Left ventricle myocardium inferior (tissue), 1 donor: ENCODE results near the gene TPD52L2. TPM values are rescaled to one million over a fixed set of nuclear protein-coding genes. Genes with fewer than 3 reads are reported as not detected.
"Not testable (repeated sequence)": the region's sequence is repeated elsewhere in the genome, so short reads cannot be mapped to it uniquely, and the experiment has no call there.

Experiments
- DNase-seq: peaks from one replicate; pipeline ENCODE4 v3.0.0-alpha.2; 2020
- H3K27ac ChIP-seq: fragments of 200-600 bp; replicated peaks from 2 replicates; pipeline ENCODE4 v1.8.0; 2021
- H3K27me3 ChIP-seq: fragments of 200-600 bp; 2 replicates; pipeline ENCODE4 v1.8.0; 2021; ENCODE audit warnings: low read depth
- H3K36me3 ChIP-seq: fragments of 200-600 bp; 2 replicates; pipeline ENCODE4 v1.8.0; 2021
- H3K4me1 ChIP-seq: fragments of 200-600 bp; 2 replicates; pipeline ENCODE4 v1.8.0; 2021
- H3K4me3 ChIP-seq: fragments of 200-600 bp; 2 replicates; pipeline ENCODE4 v1.8.0; 2021; ENCODE audit warnings: mild to moderate bottlenecking, moderate library complexity
- H3K9me3 ChIP-seq: fragments of 200-600 bp; replicated peaks from 2 replicates; pipeline ENCODE4 v1.8.0; 2021
- intact Hi-C: fragments of 100-400 bp; cut with micrococcal nuclease; formaldehyde crosslinking; loops from one replicate; pipeline ENCODE4 v1.11.0; 2022
- total RNA-seq: library from RNA; stranded (reverse); fragmentation: NEBNext Ultra II Directional; extraction: Animal tissue kit (Norgen Biotek cat#: 25700); gene quantifications from one replicate; pipeline ENCODE4 v1.2.1, GENCODE V29; 2021
- TF ChIP-seq, protein P1 (sequence below): fragments of 200-600 bp; IDR thresholded peaks from 2 replicates; pipeline ENCODE4 v1.8.0; 2021; ENCODE audit warnings: antibody characterized with exemption, mild to moderate bottlenecking, borderline replicate concordance
- donor health status: DM: no; HTN: yes; CAD: no; lungs with severe emphysema.

Gene TPD52L2
- total RNA-seq, 1 donor from 2014 or later = 72.0 TPM

DNA sequence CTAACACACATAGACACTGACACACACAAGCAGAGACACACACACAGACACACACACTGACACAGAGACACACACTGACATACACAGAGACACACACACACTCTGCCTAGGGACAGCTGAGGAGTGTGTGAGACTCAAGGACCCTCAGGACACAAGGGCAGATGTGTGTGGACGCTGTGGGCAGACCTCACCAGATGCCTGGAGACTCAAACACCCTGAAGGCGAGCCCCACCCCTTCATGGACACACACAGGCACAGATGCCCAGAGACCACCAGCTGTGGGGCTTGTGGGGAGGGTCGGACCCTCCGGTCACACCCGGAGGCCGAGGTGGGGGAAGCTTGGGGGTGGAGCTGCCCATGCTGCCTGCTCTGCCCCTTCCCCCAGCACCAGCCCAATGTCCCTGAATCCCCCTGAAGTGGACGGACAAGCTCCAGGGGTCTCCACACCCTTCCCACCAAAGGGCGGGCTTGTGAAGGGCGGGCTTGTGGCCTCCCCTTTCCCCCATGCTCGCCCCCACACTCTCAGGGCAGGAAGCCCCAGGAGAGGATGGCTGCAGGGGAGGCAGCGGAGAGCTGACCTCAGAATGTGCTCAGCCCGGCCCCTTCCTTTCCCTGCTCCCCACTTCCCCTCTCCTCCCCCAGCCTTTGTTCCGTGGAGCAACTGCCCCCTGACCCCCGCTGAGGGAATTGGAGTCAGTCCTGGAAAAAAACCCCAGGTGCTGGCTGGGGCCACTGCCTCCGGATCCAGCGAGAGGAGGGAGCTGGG lies 17.6 kb upstream of the TPD52L2 start:
- Histone ChIP-seq H3K27ac (peak overlapping the region; percentile 92), H3K9me3 (no peaks in the 10 kb centered on the region), H3K4me1 (peaks cover 55% of the 10 kb centered on the region), H3K4me3 (peak overlapping the region; percentile 35), H3K27me3 (no peaks in the 10 kb centered on the region), H3K36me3 (no peaks in the 10 kb centered on the region)
- TF ChIP-seq, protein P1, sequence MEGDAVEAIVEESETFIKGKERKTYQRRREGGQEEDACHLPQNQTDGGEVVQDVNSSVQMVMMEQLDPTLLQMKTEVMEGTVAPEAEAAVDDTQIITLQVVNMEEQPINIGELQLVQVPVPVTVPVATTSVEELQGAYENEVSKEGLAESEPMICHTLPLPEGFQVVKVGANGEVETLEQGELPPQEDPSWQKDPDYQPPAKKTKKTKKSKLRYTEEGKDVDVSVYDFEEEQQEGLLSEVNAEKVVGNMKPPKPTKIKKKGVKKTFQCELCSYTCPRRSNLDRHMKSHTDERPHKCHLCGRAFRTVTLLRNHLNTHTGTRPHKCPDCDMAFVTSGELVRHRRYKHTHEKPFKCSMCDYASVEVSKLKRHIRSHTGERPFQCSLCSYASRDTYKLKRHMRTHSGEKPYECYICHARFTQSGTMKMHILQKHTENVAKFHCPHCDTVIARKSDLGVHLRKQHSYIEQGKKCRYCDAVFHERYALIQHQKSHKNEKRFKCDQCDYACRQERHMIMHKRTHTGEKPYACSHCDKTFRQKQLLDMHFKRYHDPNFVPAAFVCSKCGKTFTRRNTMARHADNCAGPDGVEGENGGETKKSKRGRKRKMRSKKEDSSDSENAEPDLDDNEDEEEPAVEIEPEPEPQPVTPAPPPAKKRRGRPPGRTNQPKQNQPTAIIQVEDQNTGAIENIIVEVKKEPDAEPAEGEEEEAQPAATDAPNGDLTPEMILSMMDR = no peak
- intact Hi-C loops = no loop called here
- DNase-seq = no peak

DNA sequence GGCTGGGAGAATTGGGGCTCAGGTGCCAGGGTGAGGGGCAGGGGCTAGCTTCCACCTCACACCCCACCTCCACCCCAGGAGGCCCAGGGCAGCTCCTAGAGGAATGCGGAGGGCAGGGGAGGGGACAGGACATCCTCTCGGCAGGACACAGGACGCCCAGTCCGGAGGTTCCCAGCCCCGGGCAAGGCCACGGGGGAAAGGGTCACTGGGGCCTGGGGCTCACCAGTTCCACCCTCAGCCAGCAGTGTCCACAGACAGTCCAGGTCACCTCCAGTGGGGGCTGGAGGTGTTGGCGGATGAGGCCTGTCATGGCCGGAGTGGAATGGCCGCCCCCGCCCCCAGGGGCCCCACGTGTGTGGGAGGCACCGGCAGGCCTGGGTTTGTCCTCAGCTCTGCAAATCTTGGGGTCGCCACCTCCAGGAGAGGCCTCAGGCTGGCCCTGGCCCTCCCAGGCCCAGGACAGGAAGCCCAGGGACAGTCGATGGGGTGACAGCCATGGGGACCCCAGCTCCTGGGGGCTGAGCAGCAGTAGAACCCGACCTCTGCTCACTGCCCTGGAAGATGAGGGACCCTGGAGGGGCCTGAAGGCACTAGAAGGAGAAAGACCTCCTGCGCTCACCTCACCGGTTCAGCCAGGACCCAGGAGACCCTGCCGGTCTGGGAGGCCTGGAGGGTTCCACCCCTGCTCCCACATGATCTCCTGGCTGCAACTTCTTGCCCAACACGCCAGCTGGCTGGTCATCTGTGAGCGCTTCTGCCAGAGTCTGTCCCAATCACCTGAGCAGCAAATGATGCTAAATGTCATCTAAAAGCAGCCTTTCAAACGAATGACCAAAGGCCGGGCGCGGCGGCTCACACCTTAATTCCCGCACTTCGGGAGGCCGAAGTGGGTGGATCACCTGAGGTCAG lies 16.8 kb upstream of the TPD52L2 start:
- Histone ChIP-seq H3K4me3 (peak overlapping the region; percentile 35), H3K4me1 (peaks cover 61% of the 10 kb centered on the region)

DNA sequence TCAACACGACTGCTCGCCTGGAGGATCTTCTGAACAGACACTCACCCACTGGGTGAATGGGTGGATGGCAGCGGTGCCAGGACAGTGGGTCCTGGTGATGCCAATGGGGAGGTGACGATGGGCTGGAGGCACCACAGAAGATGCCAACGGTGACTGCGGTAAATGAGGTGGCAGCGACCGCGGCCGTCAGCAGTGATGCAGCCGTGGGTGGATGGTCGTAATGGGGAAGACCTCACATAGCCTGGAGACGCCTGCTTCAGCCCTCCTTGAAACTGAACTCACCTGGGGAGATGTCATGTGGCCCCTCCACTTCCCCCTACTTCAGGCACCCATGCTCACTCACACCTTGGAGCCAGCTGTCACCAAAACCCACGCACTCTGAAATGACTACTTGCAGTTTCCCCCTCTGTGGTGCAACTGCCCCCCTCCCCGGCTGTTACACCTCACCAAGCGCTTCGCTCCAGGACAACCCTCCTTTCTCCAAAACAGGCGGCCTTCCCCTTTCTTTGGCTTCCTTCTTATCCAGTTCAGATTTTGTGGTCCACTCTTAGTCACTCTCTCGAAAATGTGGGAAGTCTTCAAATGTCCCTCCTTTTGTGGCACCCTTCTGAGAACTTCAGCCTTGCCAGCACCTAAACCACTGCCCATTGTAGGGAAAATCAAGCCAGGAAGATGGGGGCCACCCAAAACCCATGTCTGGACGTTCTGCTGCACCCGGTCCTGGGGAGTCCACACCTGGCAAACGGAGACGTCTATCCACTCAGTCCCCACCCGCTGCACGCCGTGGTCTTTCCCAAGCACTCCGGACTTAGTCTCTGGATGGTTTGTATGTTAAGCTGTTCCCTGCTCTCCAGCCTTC lies 14.2 kb upstream of the TPD52L2 start:
- DNase-seq = no peak
- peaks cover 62% of the 10 kb centered on the region for H3K4me1 ChIP-seq
- no peaks in the 10 kb centered on the region for H3K27me3 ChIP-seq
- no peaks in the 10 kb centered on the region for H3K9me3 ChIP-seq
- intact Hi-C loops = no loop called here
- H3K36me3 ChIP-seq = no peaks in the 10 kb centered on the region
- no peak overlapping the region for H3K4me3 ChIP-seq
- TF ChIP-seq, protein P1 = no peak
- no peak overlapping the region for H3K27ac ChIP-seq

More for the DNA sequence above, 16.8 kb upstream of the TPD52L2 start:
- no peaks in the 10 kb centered on the region for H3K27me3 ChIP-seq
- H3K36me3 ChIP-seq = no peaks in the 10 kb centered on the region
- intact Hi-C loops = no loop called here
- TF ChIP-seq, protein P1 = no peak
- H3K27ac ChIP-seq = peak overlapping the region; percentile 92
- no peak for DNase-seq
- H3K9me3 ChIP-seq = no peaks in the 10 kb centered on the region

DNA sequence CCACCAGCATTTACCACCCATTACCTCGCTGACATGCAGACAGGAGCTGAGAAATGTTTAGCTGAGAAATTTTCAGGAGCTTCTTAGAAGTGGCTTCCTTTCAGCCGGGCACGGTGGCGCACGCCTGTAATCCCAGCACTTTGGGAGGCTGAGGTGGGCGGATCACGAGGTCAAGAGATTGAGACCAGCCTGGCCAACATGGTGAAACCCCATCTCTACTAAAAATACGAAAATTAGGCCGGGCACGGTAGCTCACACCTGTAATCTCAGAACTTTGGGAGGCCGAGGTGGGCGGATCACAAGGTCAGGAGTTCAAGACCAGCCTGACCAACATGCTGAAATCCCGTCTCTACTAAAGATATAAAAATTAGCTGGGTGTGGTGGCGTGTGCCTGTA lies 13.5 kb upstream of the TPD52L2 start:
- Histone ChIP-seq H3K4me1 (peaks cover 62% of the 10 kb centered on the region), H3K27ac (peak overlapping the region; percentile 96)
- intact Hi-C loops, DNase-seq, H3K27me3 ChIP-seq, H3K36me3 ChIP-seq, H3K4me3 ChIP-seq, H3K9me3 ChIP-seq: not testable (repeated sequence)

DNA sequence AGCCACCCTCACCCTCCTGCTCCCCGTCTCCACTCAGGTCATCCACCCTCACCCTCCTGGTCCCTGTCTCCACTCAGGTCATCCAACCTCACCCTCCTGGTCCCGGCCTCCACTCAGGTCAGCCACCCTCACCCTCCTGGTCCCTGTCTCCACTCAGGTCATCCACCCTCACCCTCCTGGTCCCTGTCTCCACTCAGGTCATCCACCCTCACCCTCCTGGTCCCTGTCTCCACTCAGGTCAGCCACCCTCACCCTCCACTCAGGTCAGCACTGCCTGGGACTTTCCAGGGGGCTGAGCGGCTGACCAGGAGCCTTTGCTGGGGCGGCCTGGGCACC lies 11.4 kb upstream of the TPD52L2 start:
- H3K9me3 ChIP-seq, DNase-seq, intact Hi-C loops, H3K36me3 ChIP-seq, H3K27me3 ChIP-seq: not testable (repeated sequence)
- Histone ChIP-seq H3K4me3 (peak overlapping the region; percentile 50), H3K27ac (peak overlapping the region; percentile 96), H3K4me1 (peaks cover 62% of the 10 kb centered on the region)

DNA sequence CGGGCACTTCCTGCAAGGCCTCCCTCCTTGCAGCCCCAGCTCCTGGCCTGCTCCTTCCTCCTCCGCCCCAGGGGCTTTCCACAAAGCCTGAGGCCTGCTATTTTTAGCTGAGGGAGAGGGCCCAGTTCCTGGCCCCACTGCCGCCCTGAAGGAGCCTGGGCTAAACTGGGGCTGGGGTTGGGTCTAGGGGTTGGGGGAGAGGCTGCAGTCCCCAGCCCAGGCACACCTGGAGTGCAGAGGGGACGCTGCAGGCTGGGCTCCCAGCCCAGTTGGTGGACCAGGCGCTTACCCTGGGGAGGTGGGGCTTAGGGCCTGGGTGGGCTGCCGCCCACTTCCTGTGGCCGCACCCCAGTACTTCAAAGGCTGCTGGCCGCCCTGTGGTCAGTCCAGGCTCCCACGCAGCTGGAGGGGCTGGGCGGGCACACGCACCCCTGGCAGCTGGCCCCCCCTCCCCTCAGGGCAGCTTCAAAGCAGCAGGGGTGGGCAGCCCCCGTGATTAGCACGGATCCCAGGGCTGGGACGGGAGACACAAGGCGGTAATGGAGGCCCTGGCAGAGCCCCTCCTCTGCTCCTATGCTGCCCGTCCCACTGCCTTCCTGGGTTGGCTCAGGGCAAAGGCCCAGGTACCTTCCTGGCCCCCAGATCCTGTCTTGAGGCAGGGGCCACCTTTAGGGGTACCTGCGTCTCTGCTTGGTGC lies 10.9 kb upstream of the TPD52L2 start:
- Histone ChIP-seq H3K9me3 (no peaks in the 10 kb centered on the region), H3K27me3 (no peaks in the 10 kb centered on the region), H3K4me1 (peaks cover 67% of the 10 kb centered on the region), H3K36me3 (no peaks in the 10 kb centered on the region), H3K27ac (peak overlapping the region; percentile 96), H3K4me3 (peak overlapping the region; percentile 50)
- intact Hi-C loops = no loop called here
- TF ChIP-seq, protein P1 = no peak
- no peak for DNase-seq
